ENCODE measurements around the gene POLDIP2.

Gene POLDIP2

GRCh38 chr17:28402844-28403243 lies 45.5 kb upstream of the POLDIP2 start:
- Histone ChIP-seq H3K9me2 (replicated peaks; ENCODE audit: insufficient read depth, low read length) (no peaks in the 10 kb centered on the region), H3K27ac (ENCODE audit: low read length) (no peak overlapping the region), H3K9ac (ENCODE audit: low read length) (no peak overlapping the region), H4K20me1 (ENCODE audit: insufficient read depth, low read length) (no peaks in the 10 kb centered on the region), H3K79me2 (ENCODE audit: low read length) (no peaks in the 10 kb centered on the region), H3K9me3 (replicated peaks; ENCODE audit: insufficient read depth, low read length) (no peaks in the 10 kb centered on the region), H3K27me3 (replicated peaks; ENCODE audit: insufficient read depth, low read length) (peaks cover 5% of the 10 kb centered on the region; the same call in 1 of the 2 replicates), H3K4me2 (ENCODE audit: low read depth, low read length) (no peak overlapping the region), H3K4me1 (ENCODE audit: low read length) (no peaks in the 10 kb centered on the region), H2AFZ (ENCODE audit: low read length) (no peak overlapping the region), H3K4me3 (ENCODE audit: low read length) (no peak overlapping the region), H3F3A (ENCODE audit: insufficient read depth, low read length) (no peaks in the 10 kb centered on the region), H3K36me3 (replicated peaks; ENCODE audit: insufficient read depth, low read length) (no peaks in the 10 kb centered on the region)
- TF ChIP-seq EZH2 (optimal IDR thresholded peaks at IDR 0.05; ENCODE audit: low read depth, low read length) (no peak), EZH2phosphoT487 (IDR thresholded peaks at IDR 0.05; ENCODE audit: low read length) (no peak), CTCF (IDR thresholded peaks at IDR 0.05; ENCODE audit: low read length) (no peak)
- no peak for DNase-seq

GRCh38 chr17:28402224-28402630 lies 44.9 kb upstream of the POLDIP2 start:
- peaks cover 5% of the 10 kb centered on the region; the same call in 1 of the 2 replicates for H3K27me3 ChIP-seq (replicated peaks; ENCODE audit: insufficient read depth, low read length)
- H4K20me1 ChIP-seq (ENCODE audit: insufficient read depth, low read length): no peaks in the 10 kb centered on the region
- H3K4me2 ChIP-seq (ENCODE audit: low read depth, low read length): no peak overlapping the region

GRCh38 chr17:28399808-28400207 lies 42.5 kb upstream of the POLDIP2 start:
- no peak overlapping the region for H3K4me3 ChIP-seq (ENCODE audit: low read length)
- no peaks in the 10 kb centered on the region for H3K9me2 ChIP-seq (replicated peaks; ENCODE audit: insufficient read depth, low read length)
- H3K27me3 ChIP-seq (replicated peaks; ENCODE audit: insufficient read depth, low read length): no peaks in the 10 kb centered on the region
- no peak overlapping the region for H3K4me2 ChIP-seq (ENCODE audit: low read depth, low read length)
- no peak overlapping the region for H2AFZ ChIP-seq (ENCODE audit: low read length)
- no peaks in the 10 kb centered on the region for H3K79me2 ChIP-seq (ENCODE audit: low read length)
- H3K9ac ChIP-seq (ENCODE audit: low read length): no peak overlapping the region
- no peaks in the 10 kb centered on the region for H4K20me1 ChIP-seq (ENCODE audit: insufficient read depth, low read length)
- no peak for TF ChIP-seq EZH2 (optimal IDR thresholded peaks at IDR 0.05; ENCODE audit: low read depth, low read length)
- H3K36me3 ChIP-seq (replicated peaks; ENCODE audit: insufficient read depth, low read length): no peaks in the 10 kb centered on the region
- H3F3A ChIP-seq (ENCODE audit: insufficient read depth, low read length): no peaks in the 10 kb centered on the region
- H3K9me3 ChIP-seq (replicated peaks; ENCODE audit: insufficient read depth, low read length): no peaks in the 10 kb centered on the region
- H3K4me1 ChIP-seq (ENCODE audit: low read length): no peaks in the 10 kb centered on the region
- no peak overlapping the region for H3K27ac ChIP-seq (ENCODE audit: low read length)
- DNase-seq: no peak

More at GRCh38 chr17:28402224-28402630, 44.9 kb upstream of the POLDIP2 start:
- Histone ChIP-seq H2AFZ (ENCODE audit: low read length) (no peak overlapping the region), H3K27ac (ENCODE audit: low read length) (no peak overlapping the region), H3K79me2 (ENCODE audit: low read length) (no peaks in the 10 kb centered on the region), H3K9me2 (replicated peaks; ENCODE audit: insufficient read depth, low read length) (no peaks in the 10 kb centered on the region), H3F3A (ENCODE audit: insufficient read depth, low read length) (no peaks in the 10 kb centered on the region), H3K9me3 (replicated peaks; ENCODE audit: insufficient read depth, low read length) (no peaks in the 10 kb centered on the region), H3K36me3 (replicated peaks; ENCODE audit: insufficient read depth, low read length) (no peaks in the 10 kb centered on the region), H3K4me3 (ENCODE audit: low read length) (no peak overlapping the region), H3K4me1 (ENCODE audit: low read length) (no peaks in the 10 kb centered on the region), H3K9ac (ENCODE audit: low read length) (no peak overlapping the region)
- TF ChIP-seq EZH2 (optimal IDR thresholded peaks at IDR 0.05; ENCODE audit: low read depth, low read length) (no peak), EZH2phosphoT487 (IDR thresholded peaks at IDR 0.05; ENCODE audit: low read length) (no peak)
- DNase-seq: no peak

- Histone ChIP-seq H4K20me1 (ENCODE audit: insufficient read depth, low read length) (no peaks in the 10 kb centered on the region), H3K27me3 (replicated peaks; ENCODE audit: insufficient read depth, low read length) (no peaks in the 10 kb centered on the region), H3K9me2 (replicated peaks; ENCODE audit: insufficient read depth, low read length) (no peaks in the 10 kb centered on the region), H3K9me3 (replicated peaks; ENCODE audit: insufficient read depth, low read length) (no peaks in the 10 kb centered on the region), H3K9ac (ENCODE audit: low read length) (no peak overlapping the region), H3K4me2 (ENCODE audit: low read depth, low read length) (no peak overlapping the region), H3K79me2 (ENCODE audit: low read length) (no peaks in the 10 kb centered on the region), H3K4me3 (ENCODE audit: low read length) (no peak overlapping the region), H3K4me1 (ENCODE audit: low read length) (no peaks in the 10 kb centered on the region), H2AFZ (ENCODE audit: low read length) (no peak overlapping the region), H3F3A (ENCODE audit: insufficient read depth, low read length) (no peaks in the 10 kb centered on the region), H3K27ac (ENCODE audit: low read length) (no peak overlapping the region), H3K36me3 (replicated peaks; ENCODE audit: insufficient read depth, low read length) (no peaks in the 10 kb centered on the region)
- DNase-seq: no peak
- TF ChIP-seq EZH2phosphoT487 (IDR thresholded peaks at IDR 0.05; ENCODE audit: low read length) (no peak), EZH2 (optimal IDR thresholded peaks at IDR 0.05; ENCODE audit: low read depth, low read length) (no peak), CTCF (IDR thresholded peaks at IDR 0.05; ENCODE audit: low read length) (no peak)
These were observed 41.1 kb upstream of the POLDIP2 start for GRCh38 chr17:28398280-28398981.
